Neural cell (in vitro differentiated cells): ENCODE data around the gene HACD3. TPM values are rescaled to one million over a fixed set of nuclear protein-coding genes. Genes with fewer than 3 reads are reported as not detected.

Experiments used
- H2AFZ ChIP-seq: fragments of 200-600, 300-800 bp; sonication (generic), shearing (Covaris generic); 2 replicates; pipeline ENCODE4 v1.6.0; 2014; ENCODE audit warnings: low read depth, mild to moderate bottlenecking, antibody characterized with exemption, low read length, moderate library complexity
- H3F3A ChIP-seq: fragments of 200-600 bp; shearing (Covaris generic); 2 replicates; pipeline ENCODE4 v1.6.1; 2016; ENCODE audit warnings: mild to moderate bottlenecking, moderate library complexity, mixed read lengths, antibody characterized with exemption, low read length; ENCODE audit not compliant: insufficient read depth, poor library complexity, severe bottlenecking
- H3K27ac ChIP-seq: fragments of 200-600, 300-800 bp; sonication (generic), shearing (Covaris generic); 2 replicates; pipeline ENCODE4 v1.5.1; 2014; ENCODE audit warnings: mild to moderate bottlenecking, low read length, moderate library complexity
- H3K27me3 ChIP-seq: fragments of 300-800, 200-600 bp; sonication (generic), shearing (Covaris generic); 2 replicates; pipeline ENCODE4 v1.6.0; 2014; ENCODE audit warnings: mild to moderate bottlenecking, low read depth, low read length, moderate library complexity; ENCODE audit not compliant: insufficient read depth
- H3K36me3 ChIP-seq: fragments of 300-800, 200-600 bp; sonication (generic), shearing (Covaris generic); 2 replicates; pipeline ENCODE4 v1.5.1; 2014; ENCODE audit warnings: mild to moderate bottlenecking, antibody characterized with exemption, low read length, moderate library complexity; ENCODE audit not compliant: insufficient read depth
- H3K4me2 ChIP-seq: fragments of 300-800, 200-600 bp; sonication (generic), shearing (Covaris generic); 2 replicates; pipeline ENCODE4 v1.6.0; 2014; ENCODE audit warnings: mild to moderate bottlenecking, low read length
- H3K4me3 ChIP-seq: fragments of 300-800, 200-600 bp; sonication (generic), shearing (Covaris generic); 2 replicates; pipeline ENCODE4 v1.5.1; 2014; ENCODE audit warnings: mild to moderate bottlenecking, low read length, moderate library complexity
- H3K79me2 ChIP-seq: fragments of 200-600 bp; shearing (Covaris generic); replicated peaks from 2 replicates; pipeline ENCODE4 v1.6.0; 2014; ENCODE audit warnings: mild to moderate bottlenecking, low read length, moderate library complexity; ENCODE audit not compliant: insufficient read depth
- H3K9ac ChIP-seq: fragments of 300-800, 200-600 bp; sonication (generic), shearing (Covaris generic); 2 replicates; pipeline ENCODE4 v1.6.1; 2016; ENCODE audit warnings: mild to moderate bottlenecking, low read length, mixed read lengths
- H3K9me2 ChIP-seq: fragments of 200-600 bp; shearing (Covaris generic); 2 replicates; pipeline ENCODE4 v1.6.1; 2016; ENCODE audit warnings: mild to moderate bottlenecking, low read length, mixed read lengths; ENCODE audit not compliant: insufficient read depth
- H3K9me3 ChIP-seq: fragments of 200-600, 300-800 bp; sonication (generic), shearing (Covaris generic); 2 replicates; pipeline ENCODE4 v1.6.1; 2016; ENCODE audit warnings: mild to moderate bottlenecking, mixed run types, low read length, moderate library complexity, mixed read lengths
- H4K20me1 ChIP-seq: fragments of 200-600 bp; shearing (Covaris generic); 2 replicates; pipeline ENCODE4 v1.6.1; 2016; ENCODE audit warnings: mild to moderate bottlenecking, mixed run types; ENCODE audit not compliant: insufficient read depth
- EP300 ChIP-seq: fragments of 450-650 bp; conservative IDR thresholded peaks from 2 replicates; pipeline ENCODE4 v1.6.1; 2014; ENCODE audit warnings: antibody characterized with exemption, mild to moderate bottlenecking, moderate library complexity; ENCODE audit not compliant: poor library complexity, severe bottlenecking
- EZH2 ChIP-seq: fragments of 200-600, 300-800 bp; shearing (Covaris generic), sonication (generic); IDR thresholded peaks from 2 replicates; pipeline ENCODE4 v1.6.1; 2014; ENCODE audit warnings: antibody characterized with exemption, low read length, borderline replicate concordance, mild to moderate bottlenecking; ENCODE audit not compliant: insufficient read depth, poor library complexity, severe bottlenecking
- MXI1 ChIP-seq: fragments of 450-650 bp; conservative IDR thresholded peaks from 2 replicates; pipeline ENCODE4 v1.6.1; 2014; ENCODE audit warnings: antibody characterized with exemption, mild to moderate bottlenecking; ENCODE audit not compliant: poor library complexity, severe bottlenecking
- POLR2AphosphoS5 ChIP-seq: IDR thresholded peaks from 2 replicates; pipeline ENCODE4 v1.6.1; 2012
- RAD21 ChIP-seq: fragments of 450-650 bp; conservative IDR thresholded peaks from 2 replicates; pipeline ENCODE4 v1.6.1; 2014; ENCODE audit warnings: antibody characterized with exemption, mild to moderate bottlenecking, moderate library complexity
- SMC3 ChIP-seq: fragments of 450-650 bp; conservative IDR thresholded peaks from 2 replicates; pipeline ENCODE4 v1.6.1; 2014; ENCODE audit warnings: antibody characterized with exemption, mild to moderate bottlenecking, moderate library complexity; ENCODE audit not compliant: poor library complexity
- TAF1 ChIP-seq: IDR thresholded peaks from 2 replicates; pipeline ENCODE4 v1.6.1; 2012; ENCODE audit warnings: low read depth
- polyA plus RNA-seq: library from polyadenylated mRNA; depleted of rRNA; stranded (reverse); fragments of >200 nt; gene quantifications from 2 replicates; pipeline ENCODE4 v1.2.3, GENCODE V29; 2014
- TF ChIP-seq, protein P1 (sequence below): IDR thresholded peaks from 2 replicates; pipeline ENCODE4 v1.6.1; 2012; ENCODE audit warnings: borderline replicate concordance
- TF ChIP-seq, protein P2 (sequence below): fragments of 450-650 bp; IDR thresholded peaks from 2 replicates; pipeline ENCODE4 v1.5.1; 2014; ENCODE audit warnings: antibody characterized with exemption, mild to moderate bottlenecking, moderate library complexity; ENCODE audit not compliant: poor library complexity, severe bottlenecking

HACD3 gene
- polyA plus RNA-seq, 1 donor from 2014 or later = 177 TPM

- H3K36me3 ChIP-seq = peaks cover 21% of the 10 kb centered on the region
- no peak overlapping the region for H3K4me3 ChIP-seq
- H3K27ac ChIP-seq = no peak overlapping the region
Measured at GRCh38 chr15:65571971-65572370, 41.7 kb downstream of the HACD3 start.

DNA sequence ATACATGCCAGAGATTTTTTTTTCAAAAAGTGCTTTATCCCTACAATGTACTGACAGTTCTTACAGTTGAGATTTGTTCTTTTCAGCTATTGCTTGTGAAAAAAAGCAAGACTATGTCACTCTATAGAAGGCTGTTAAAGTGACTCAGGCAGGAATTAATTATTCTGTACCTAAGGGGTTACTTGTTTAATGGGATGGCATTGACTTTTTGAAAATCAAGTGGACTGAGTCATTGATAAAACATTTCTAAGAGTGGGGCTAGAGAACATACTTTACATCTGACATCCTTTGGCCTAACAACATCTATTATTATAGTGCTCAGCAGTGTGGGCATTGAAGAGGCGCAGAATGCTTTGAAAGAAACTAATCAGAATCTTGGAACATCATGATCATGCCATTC, 46.4 kb downstream of the HACD3 start:
- Histone ChIP-seq H3F3A (no peaks in the 10 kb centered on the region), H3K9me2 (no peaks in the 10 kb centered on the region), H3K36me3 (peaks cover 14% of the 10 kb centered on the region), H3K9ac (no peak overlapping the region), H3K79me2 (no peaks in the 10 kb centered on the region), H3K9me3 (no peaks in the 10 kb centered on the region), H3K4me3 (no peak overlapping the region), H3K27ac (no peak overlapping the region), H4K20me1 (no peaks in the 10 kb centered on the region), H3K27me3 (no peaks in the 10 kb centered on the region), H3K4me2 (no peak overlapping the region), H2AFZ (no peak overlapping the region)
- TF ChIP-seq, protein P1, sequence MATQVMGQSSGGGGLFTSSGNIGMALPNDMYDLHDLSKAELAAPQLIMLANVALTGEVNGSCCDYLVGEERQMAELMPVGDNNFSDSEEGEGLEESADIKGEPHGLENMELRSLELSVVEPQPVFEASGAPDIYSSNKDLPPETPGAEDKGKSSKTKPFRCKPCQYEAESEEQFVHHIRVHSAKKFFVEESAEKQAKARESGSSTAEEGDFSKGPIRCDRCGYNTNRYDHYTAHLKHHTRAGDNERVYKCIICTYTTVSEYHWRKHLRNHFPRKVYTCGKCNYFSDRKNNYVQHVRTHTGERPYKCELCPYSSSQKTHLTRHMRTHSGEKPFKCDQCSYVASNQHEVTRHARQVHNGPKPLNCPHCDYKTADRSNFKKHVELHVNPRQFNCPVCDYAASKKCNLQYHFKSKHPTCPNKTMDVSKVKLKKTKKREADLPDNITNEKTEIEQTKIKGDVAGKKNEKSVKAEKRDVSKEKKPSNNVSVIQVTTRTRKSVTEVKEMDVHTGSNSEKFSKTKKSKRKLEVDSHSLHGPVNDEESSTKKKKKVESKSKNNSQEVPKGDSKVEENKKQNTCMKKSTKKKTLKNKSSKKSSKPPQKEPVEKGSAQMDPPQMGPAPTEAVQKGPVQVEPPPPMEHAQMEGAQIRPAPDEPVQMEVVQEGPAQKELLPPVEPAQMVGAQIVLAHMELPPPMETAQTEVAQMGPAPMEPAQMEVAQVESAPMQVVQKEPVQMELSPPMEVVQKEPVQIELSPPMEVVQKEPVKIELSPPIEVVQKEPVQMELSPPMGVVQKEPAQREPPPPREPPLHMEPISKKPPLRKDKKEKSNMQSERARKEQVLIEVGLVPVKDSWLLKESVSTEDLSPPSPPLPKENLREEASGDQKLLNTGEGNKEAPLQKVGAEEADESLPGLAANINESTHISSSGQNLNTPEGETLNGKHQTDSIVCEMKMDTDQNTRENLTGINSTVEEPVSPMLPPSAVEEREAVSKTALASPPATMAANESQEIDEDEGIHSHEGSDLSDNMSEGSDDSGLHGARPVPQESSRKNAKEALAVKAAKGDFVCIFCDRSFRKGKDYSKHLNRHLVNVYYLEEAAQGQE = no peak
- TF ChIP-seq EP300 (no peak), RAD21 (no peak), EZH2 (no peak), MXI1 (no peak)

More at GRCh38 chr15:65571971-65572370, 41.7 kb downstream of the HACD3 start:
- no peaks in the 10 kb centered on the region for H3K27me3 ChIP-seq
- no peak overlapping the region for H3K9ac ChIP-seq
- no peaks in the 10 kb centered on the region for H3K9me3 ChIP-seq
- no peaks in the 10 kb centered on the region for H4K20me1 ChIP-seq
- H3F3A ChIP-seq = no peaks in the 10 kb centered on the region
- no peak overlapping the region for H2AFZ ChIP-seq
- no peak overlapping the region for H3K4me2 ChIP-seq
- TF ChIP-seq, protein P2, sequence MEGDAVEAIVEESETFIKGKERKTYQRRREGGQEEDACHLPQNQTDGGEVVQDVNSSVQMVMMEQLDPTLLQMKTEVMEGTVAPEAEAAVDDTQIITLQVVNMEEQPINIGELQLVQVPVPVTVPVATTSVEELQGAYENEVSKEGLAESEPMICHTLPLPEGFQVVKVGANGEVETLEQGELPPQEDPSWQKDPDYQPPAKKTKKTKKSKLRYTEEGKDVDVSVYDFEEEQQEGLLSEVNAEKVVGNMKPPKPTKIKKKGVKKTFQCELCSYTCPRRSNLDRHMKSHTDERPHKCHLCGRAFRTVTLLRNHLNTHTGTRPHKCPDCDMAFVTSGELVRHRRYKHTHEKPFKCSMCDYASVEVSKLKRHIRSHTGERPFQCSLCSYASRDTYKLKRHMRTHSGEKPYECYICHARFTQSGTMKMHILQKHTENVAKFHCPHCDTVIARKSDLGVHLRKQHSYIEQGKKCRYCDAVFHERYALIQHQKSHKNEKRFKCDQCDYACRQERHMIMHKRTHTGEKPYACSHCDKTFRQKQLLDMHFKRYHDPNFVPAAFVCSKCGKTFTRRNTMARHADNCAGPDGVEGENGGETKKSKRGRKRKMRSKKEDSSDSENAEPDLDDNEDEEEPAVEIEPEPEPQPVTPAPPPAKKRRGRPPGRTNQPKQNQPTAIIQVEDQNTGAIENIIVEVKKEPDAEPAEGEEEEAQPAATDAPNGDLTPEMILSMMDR = no peak
- no peak for TF ChIP-seq RAD21
- no peak for TF ChIP-seq SMC3
- TF ChIP-seq POLR2AphosphoS5 = no peak
- TF ChIP-seq, protein P1 = no peak
- TF ChIP-seq EP300 = no peak
- TF ChIP-seq TAF1 = no peak
- TF ChIP-seq EZH2 = no peak
- TF ChIP-seq MXI1 = no peak
- H3K9me2 ChIP-seq = no peaks in the 10 kb centered on the region
- no peaks in the 10 kb centered on the region for H3K79me2 ChIP-seq
